NOMO-1 treated with dmso at 0.1 percent for 144 hours (cell line): ENCODE results near the gene RNF130.

ENCODE experiments used
- DNase-seq: peaks from one replicate; lab custom pipeline; 2025; ENCODE audit not compliant: unreplicated experiment; lab: John Stamatoyannopoulos, UW

RNF130 gene

DNA sequence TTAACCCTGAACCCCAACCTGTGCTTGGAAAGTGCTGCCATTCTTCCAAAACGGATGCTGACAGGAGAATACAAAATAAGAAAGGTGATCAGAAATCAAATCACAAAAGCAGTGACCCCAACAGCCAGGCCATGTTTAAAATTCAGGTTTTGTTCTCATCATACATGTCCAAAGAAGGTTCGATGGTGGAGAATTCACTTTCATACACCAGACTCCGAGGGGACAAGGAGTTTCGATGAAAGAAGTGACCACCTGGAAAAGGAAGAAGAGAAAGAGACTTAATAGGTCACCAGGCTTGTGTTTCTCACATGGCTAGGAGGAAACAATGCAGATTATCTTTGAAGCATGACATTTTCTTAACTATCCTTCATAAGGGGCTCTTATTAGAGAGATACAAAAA is 151.4 kb downstream of the RNF130 start:
- DNase-seq, result no peak

DNA sequence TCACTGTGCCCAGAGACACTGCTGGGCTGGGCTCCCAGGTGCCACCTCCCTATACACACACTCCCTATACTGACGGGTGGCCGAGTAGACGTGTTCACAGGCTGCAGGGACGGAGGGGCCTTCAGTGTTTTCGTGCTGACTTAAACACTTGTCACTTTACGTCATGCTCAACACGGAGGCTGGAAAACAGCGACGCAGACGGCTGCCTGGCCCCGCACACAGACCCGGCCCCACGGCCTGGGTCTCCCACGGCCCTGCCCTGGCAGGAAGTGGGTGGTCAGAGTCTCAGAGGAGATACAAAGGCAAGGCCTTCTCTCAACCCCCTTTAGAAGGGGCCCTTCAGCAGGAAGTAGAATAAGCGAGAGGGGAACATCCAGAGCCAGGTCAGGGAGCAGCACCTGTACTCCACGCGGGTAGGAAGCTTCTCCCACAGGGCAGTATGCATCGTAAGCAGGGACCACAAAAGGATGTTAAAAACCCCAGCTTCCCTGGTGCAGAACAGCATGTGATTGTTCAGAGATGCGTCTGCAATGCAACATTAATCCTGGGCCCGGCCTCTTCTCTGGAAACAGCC is 152.0 kb downstream of the RNF130 start:
- DNase-seq, result no peak

DNA sequence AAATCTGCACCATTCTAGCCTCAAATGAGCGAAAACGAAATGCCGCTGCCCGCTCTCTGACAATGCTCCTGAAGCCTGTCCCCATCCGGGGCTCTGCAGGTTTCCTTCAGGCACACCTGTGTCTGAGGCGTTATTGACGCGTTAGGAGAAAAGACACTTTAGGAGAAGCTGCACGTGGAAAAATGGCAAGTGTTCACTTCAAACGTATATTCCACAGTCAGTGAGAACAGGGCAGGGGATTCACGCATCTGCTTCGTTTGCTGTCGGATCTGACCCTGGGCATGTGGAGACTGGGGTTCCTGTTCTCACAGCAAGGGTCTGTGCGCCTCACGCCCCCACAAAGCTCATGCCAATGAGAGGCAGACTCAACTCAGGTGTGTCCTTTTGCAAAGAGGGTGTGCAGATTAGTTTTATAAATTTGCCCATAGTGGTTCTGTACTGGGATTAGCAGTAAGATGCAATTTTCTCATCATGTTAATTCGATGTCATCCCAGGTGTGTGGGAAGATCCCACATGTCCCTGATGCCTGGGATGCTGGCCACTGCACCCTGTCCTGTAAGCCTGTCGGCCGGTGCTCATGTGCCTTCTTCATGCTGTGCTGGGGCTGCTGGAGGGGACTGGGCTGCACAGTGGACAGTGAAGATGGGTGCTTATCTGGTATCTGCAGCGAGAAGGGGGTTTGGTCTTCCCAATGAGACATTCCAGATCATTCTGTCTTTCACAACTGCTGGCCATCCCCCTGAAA is 152.6 kb downstream of the RNF130 start:
- no peak for DNase-seq

DNA sequence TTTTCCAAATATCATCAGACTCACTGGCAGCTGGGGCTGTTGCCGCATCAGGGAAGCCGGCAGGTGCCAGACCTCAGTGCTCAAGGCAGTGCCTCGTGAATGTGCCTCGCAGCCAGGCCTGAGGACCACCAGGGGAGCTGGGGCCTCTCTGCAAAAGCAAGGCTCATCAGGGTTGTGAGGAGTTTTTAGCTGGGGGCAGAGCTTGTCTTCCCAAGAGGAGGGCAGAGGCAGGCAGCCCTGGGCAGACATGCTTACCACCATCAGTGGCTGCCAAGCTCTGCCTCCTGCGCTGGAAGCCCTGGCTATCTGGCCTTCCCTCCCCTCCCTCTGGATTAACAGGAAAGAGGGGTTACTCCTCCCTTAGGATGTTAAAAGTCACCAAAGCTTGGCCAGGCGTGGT is 155.0 kb downstream of the RNF130 start:
- no peak for DNase-seq

DNA sequence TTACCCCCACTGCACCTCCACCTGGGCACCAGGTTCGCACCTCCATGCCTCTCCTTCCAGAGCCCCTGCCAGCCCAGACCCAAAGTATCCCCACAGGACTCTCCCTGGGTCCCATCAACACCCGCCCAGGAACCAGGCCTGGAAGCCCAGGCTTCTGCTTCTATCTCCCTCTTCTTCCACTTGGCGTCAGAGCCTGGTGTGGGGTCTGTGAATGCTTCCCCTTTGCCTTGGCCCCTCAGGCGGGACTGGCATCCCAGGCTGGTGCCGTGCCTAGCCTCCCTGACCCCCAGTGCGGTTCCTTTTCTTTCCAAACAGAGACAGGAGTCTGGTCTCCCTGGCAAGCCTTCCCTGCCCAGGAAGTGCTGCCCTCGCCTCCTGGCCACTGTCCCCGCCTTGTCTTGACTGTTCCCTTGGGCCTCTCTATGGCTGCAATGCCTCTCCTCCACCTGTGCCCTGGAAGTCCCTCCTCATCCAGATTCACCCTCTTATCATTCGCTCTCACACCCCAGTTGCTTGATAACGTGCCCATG is 156.1 kb downstream of the RNF130 start:
- no peak for DNase-seq

DNA sequence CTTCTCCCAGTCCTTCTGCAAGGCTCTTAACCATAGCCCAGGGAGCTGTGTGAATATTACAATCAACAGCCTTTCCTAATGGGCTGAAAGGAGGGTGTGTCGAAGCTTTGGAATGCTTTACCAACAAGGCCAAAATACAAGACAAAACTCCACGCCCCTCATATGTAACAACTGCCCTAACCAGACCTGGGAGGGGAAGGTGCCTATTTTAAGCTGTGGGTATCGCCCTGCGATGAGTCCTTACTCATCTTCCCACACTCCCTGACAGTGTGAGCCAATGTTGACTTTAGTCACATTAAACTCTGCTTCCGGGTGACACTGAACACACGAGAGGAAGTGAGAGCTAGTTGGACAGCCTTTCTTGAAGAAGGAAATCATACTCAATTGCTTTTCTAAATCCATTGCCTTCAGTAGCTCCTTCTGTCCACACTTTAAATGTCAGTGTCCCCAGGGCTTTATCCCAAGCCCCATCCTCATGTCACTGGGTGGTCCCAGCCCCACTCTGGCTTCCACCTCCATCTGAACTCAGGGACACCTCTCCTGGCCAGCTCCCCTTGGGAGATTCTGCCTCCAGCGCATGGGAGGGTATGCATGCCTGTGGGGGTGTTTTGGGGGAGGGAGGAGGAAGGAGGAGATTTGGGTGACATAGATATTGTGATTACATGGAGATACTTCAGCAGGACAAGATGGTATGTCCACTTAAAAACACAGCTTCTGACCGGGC is 157.4 kb downstream of the RNF130 start:
- DNase-seq, result peak; percentile 90

DNA sequence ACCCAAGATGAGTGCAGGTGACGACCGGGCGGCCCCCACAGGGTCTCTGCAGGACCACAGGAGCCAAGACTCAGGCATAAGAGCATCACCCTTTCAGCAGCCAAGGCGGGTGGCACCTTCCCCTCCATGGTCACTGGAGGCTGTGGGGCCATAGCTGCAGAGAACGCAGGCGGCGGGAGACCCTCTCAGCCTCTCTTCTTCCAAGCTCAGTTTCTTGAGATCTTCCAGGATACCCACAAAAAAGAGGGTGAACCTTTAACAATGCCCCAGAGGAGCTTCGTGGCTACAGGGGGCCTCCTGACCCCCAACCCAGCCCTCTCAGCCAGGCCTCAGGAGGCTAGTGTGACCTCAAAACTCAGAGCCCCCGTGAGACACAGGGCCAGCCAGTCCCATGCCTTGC is 158.1 kb downstream of the RNF130 start:
- no peak for DNase-seq

DNA sequence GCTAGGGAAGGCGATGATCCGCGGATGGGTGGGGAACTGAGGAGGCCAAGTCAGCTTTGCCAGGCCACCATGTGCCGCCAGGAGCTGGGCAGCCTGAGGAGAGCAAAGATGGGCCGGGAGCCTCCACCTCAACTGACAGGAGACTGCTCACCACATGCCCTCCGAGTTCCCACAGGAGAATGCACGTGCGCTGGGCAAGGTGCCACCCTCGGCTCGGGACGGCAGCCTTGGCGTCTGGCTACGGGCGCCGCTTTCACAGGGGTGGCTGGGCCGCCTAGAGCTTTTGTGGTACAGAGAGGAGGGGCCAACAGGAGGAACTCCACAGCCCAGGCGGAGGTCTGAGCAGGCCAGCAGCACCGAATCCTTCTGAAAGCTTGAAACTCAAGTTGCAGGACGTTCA is 158.6 kb downstream of the RNF130 start:
- DNase-seq, result no peak

DNA sequence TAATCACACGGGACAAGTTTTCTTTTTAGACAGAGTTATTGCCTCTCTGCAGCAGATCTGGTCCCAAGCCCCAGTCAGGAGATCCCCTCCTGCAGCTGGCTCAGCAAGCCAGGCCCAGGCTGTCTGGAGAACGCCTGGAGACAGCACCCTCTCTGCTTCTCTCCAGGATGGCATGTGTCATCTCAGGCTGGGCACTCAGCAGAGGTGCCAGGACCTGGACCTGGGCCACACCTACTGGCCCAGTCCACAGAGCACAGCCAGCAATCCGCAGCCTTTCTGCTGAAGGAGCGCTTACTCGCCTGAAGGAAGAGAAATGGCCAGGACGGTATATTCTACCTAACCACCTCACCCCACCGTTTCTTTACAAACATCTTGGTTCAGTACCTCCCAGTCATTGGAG is 159.2 kb downstream of the RNF130 start:
- no peak for DNase-seq

DNA sequence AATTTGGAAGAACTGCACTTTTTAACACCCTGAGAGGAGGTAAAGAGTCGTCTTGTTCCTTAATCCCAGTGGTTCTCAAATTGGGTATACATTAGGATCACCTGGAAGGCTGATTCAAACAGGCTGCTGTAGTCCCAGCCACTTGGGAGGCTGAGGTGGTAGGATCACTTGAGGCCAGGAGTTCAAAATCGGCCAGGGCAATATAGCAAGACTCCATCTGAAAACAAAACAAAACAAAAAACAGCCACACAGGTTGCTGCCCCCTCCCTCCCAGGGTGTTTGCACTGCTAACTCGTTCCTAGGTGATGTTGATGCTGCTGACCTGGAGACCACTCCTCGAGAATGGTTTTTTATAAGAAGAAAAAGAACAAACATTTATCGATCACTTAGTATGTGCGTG is 162.3 kb downstream of the RNF130 start:
- no peak for DNase-seq

DNA sequence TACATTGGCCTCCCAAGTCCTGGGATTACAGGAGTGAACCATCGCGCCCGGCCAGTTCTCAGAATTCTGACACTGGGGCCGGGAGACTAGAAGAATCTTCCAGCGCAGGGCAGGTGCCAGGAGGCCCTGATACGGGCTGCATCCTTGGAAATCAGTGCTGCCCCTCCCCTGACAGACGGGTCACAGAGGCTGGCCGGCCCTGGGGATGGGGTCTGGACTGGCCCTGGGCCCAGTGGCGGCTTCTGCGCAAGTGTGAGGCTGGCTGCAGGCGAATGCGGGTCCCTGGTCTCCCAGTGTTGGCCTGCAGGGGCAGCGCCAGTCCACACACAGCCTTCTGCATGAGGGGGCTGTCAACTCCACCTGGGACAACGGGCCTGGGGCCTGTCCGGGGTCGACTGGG is 163.0 kb downstream of the RNF130 start:
- no peak for DNase-seq

DNA sequence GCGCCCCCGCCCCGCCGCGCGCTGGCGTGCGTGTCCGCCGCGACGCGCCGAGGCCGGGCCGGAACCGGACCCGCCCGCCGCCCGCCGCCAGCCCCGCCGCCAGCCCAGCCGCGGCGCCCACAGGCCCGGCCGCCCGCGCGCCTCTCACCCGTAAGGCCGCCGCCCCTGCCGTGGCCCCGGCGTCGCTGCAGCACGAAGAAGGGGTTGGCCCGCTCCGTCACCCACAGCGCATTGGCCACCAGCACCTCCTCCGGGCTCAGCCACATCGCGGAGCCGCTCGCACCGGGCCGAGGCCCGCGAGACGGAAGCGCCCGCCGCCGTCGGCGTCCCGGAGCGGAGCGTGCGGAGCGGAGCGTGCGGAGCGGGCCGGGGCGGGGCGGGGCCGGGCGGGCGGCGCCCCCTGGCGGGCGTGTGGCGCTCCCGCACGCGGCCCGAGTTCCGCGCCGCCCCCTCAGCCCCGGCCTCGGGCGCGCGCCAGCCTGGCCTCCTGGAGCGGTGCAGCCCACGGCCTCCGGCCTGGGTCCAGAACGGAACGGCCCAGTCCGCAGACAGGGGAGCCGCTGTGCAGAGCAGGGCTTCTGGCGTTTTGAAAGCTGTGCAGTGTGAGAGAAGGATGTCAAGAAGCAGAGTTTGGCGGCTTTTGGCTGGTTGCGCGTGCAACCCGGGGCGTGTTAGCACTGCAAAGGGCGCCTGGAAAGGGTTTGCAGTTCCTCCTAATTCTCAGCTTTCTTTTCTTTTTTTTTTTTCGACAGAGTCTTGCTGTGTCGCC is 163.8 kb downstream of the RNF130 start, which contains the start of gene TBC1D9B:
TSS of gene TBC1D9B (minus strand) at position 342 of the 769 bp plus-strand sequence. CDS start at position 266, 76 bp downstream.
- DNase-seq, result peak; percentile 72

DNA sequence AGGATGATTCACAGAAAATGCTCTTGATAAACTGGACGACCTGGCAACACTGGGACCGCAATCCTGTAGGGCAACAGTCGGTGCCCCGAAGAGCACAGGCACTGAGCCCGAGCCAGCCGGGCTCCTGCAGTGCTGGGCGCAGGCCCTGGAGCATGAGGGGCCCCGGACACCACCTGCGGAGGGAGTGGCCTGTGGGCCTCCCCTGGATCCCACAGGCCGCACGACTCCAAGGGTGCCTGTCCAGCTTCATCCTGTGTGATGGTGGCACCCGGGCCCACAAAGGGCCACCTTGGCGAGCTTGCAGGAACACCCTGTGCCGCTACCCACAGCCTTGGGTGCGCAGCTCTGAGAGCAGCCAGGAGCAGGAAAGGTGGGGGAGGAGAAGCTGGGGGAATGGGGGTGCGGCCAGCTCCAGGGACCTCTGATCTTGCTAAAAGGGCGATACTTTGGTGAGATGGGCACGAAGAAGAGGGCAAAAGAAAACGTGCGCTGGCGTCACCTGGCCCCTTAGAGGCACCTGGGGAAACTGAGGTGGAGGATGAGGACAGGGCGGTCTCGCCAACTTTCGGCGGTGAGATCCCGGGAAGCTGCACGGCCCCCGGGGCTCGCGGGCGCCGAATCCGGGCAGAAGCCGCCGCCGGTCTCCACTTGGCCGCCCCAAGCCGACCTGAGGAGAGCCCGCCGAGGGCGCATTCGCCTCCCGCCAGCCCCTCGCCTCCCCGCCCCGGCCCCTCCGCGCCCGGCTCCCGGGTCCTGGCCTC is 164.6 kb downstream of the RNF130 start:
- DNase-seq, result no peak

DNA sequence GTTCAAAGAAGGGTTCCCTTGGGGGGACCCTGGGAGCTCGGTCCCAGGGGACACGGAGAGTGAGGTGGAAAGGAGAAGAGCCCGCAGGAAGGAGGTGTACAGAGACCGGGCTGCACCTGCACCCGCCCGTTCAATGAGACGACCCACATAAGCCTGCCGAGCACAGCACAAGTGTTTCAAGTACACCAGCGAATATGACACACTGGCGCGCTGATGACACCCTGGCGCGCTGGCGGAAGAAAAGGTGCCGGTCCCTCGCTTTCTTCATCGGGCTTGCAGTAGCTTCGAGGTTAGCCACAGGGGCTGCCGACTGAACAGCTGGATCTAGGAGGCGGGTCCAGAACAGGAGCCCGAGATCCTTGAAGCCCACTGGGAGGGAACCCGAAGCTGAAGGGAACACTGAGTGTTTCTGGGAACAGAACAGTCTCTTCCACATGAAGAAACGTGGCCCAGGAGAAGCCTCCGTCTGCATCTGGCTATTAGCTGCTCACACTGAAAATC is 165.2 kb downstream of the RNF130 start:
- DNase-seq, result no peak

DNA sequence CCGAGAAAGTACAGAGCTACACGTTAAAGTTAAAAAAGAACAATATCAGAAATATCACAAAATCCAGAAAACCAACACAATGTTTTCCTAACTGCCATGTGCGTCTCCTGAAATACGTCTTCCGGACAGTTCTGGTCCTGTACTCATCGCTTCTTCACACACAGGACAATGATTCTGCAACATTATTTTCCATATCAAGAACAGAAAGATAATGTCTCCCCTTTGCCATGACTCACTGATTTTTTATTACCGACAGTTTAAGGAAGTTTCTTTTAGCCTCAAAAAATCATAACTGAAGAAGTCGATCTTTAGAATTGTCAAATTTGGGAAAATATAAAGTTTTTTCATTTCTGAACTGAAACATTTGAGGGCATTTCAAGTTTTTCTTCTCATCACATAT is 166.4 kb downstream of the RNF130 start:
- no peak for DNase-seq
